WERI-Rb-1 (cell line): ENCODE measurements around the gene DCAF11.
A peak's percentile ranks its signal among the peaks of the same experiment; 100 is the strongest.

Source experiments
- DNase-seq: peaks from one replicate; pipeline ENCODE4 v3.0.0-alpha.2; 2020
- H3K27ac ChIP-seq: fragments of 250-450 bp; sonication (Bioruptor Pico); 2 replicates; pipeline ENCODE4 v1.5.1; 2020; ENCODE audit warnings: mild to moderate bottlenecking, moderate library complexity
- H3K27me3 ChIP-seq: fragments of 250-450 bp; sonication (Bioruptor Pico); 2 replicates; pipeline ENCODE4 v1.5.1; 2021; ENCODE audit warnings: mild to moderate bottlenecking, low read depth, moderate library complexity; ENCODE audit not compliant: insufficient read depth, severe bottlenecking
- H3K36me3 ChIP-seq: fragments of 250-450 bp; sonication (Bioruptor Pico); 2 replicates; pipeline ENCODE4 v1.5.1; 2020; ENCODE audit warnings: mild to moderate bottlenecking, moderate library complexity
- H3K4me3 ChIP-seq: 2 replicates; pipeline ENCODE4 v1.5.1; 2011; ENCODE audit warnings: low read depth, mild to moderate bottlenecking, control low read depth, low read length
- H3K9me3 ChIP-seq: fragments of 250-450 bp; sonication (Bioruptor Pico); 2 replicates; pipeline ENCODE4 v1.5.1; 2021; ENCODE audit warnings: mild to moderate bottlenecking, moderate library complexity; ENCODE audit not compliant: severe bottlenecking
- CTCF ChIP-seq: IDR thresholded peaks from 2 replicates; pipeline ENCODE4 v1.5.1; 2011; ENCODE audit warnings: low read depth, mild to moderate bottlenecking, control low read depth, inconsistent platforms, low read length

DCAF11 gene

GRCh38 chr14:24114532-24115421 is at the start of gene DCAF11, which contains the start of gene NRL:
TSS of gene DCAF11 (plus strand) at chr14:24114777. CDS start at chr14:24115595, 818 bp downstream.
TSS of gene NRL (minus strand) at chr14:24114949. CDS start at chr14:24082848, 32,101 bp downstream.
- H3K4me3 ChIP-seq: peak within 1 kb of the TSS; percentile 72
- peak; percentile 99 for DNase-seq
- H3K27me3 ChIP-seq: no peaks in the 10 kb centered on the region
- no peak for TF ChIP-seq CTCF
- peaks cover 35% of the 10 kb centered on the region for H3K36me3 ChIP-seq
- no peaks in the 10 kb centered on the region for H3K9me3 ChIP-seq
- H3K27ac ChIP-seq: peak within 1 kb of the TSS; percentile 97

- Histone ChIP-seq H3K27me3 (no peaks in the 10 kb centered on the region), H3K27ac (no peak overlapping the region), H3K9me3 (no peaks in the 10 kb centered on the region), H3K36me3 (no peaks in the 10 kb centered on the region), H3K4me3 (no peak overlapping the region)
- no peak for TF ChIP-seq CTCF
- DNase-seq: no peak
These were observed 49.7 kb upstream of the DCAF11 start for GRCh38 chr14:24064856-24065255.

- no peak for DNase-seq
- Histone ChIP-seq H3K27ac (no peak overlapping the region), H3K36me3 (no peaks in the 10 kb centered on the region), H3K4me3 (no peak overlapping the region), H3K9me3 (no peaks in the 10 kb centered on the region), H3K27me3 (no peaks in the 10 kb centered on the region)
- no peak for TF ChIP-seq CTCF
These were observed 49.2 kb upstream of the DCAF11 start for GRCh38 chr14:24065408-24065807.

GRCh38 chr14:24066496-24067132 is 48.0 kb upstream of the DCAF11 start:
- Histone ChIP-seq H3K27ac (no peak overlapping the region; the same call in 1 of the 2 replicates), H3K4me3 (no peak overlapping the region), H3K9me3 (no peaks in the 10 kb centered on the region), H3K27me3 (no peaks in the 10 kb centered on the region), H3K36me3 (no peaks in the 10 kb centered on the region)
- no peak for TF ChIP-seq CTCF
- no peak for DNase-seq

GRCh38 chr14:24067133-24068082 is 47.2 kb upstream of the DCAF11 start:
- no peak for TF ChIP-seq CTCF
- peak; percentile 33 for DNase-seq

More at GRCh38 chr14:24067133-24068082, 47.2 kb upstream of the DCAF11 start:
- H3K27ac ChIP-seq: no peak overlapping the region
- no peaks in the 10 kb centered on the region for H3K36me3 ChIP-seq
- no peak overlapping the region for H3K4me3 ChIP-seq
- no peaks in the 10 kb centered on the region for H3K27me3 ChIP-seq
- H3K9me3 ChIP-seq: no peaks in the 10 kb centered on the region
